Fibroblast of skin of abdomen (primary cell): ENCODE measurements around the gene FAM47E.
"Not testable (repeated sequence)": the region's sequence is repeated elsewhere in the genome, so short reads cannot be mapped to it uniquely, and the experiment has no call there.

Source experiments
- DNase-seq: peaks from one replicate; pipeline ENCODE4 v3.0.0-alpha.2; 2013

Gene FAM47E

DNA sequence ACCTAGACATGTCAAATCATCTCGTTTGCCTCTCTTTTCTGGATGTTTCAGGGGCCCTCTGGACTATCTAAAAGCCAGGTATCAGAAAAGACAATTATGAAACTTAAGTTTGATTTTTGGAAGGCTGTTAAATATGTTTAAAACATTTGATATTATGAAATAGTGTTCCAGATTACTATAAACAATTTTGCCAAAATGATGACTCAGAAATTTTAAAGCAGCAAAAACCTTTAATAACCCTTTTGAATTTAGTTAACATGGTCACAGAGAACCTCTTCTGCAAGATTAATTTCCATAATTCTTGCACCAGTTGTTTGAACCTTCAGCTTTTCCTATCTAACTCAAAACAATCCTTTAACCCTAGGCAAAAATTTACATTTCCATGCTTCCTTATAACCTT, 18.8 kb upstream of the FAM47E start:
- DNase-seq, result no peak

DNA sequence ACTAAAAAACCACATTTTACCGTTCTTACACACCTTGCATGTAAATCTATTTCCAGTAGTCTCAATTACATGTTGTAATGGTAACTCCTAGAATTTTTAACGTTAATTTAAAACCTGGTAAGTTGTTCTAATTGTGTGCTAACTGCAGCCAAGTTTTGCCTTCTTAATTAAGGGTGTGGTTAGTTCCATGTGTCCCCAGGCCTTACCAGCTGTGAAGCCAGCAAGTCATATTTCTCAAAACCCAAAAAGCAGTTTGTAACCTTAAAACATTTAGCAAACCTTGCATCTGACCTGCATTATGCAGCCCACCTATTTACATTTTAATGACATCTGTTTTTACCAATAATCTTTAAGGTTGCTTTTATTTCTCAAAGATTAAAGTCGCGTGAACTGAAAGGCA, 18.4 kb upstream of the FAM47E start:
- no peak for DNase-seq

DNA sequence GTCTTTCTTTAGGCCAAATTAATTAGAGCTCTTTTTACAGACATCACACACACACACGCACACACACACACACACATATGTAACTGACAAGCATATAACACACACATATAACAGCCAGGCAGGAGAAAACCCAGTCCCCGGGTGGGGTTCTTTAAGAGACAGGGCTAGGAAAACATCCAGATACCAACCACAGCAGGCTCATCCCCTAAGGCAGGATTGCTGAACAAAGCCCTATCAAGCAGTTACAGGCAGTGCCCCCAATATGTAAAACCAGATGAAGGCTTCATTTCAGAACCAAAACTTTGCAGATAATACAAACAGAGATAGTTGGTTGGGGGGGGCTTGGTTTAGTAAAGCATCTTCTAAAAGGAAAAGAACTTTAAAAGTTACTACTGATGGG, 18.0 kb upstream of the FAM47E start:
- no peak for DNase-seq

DNA sequence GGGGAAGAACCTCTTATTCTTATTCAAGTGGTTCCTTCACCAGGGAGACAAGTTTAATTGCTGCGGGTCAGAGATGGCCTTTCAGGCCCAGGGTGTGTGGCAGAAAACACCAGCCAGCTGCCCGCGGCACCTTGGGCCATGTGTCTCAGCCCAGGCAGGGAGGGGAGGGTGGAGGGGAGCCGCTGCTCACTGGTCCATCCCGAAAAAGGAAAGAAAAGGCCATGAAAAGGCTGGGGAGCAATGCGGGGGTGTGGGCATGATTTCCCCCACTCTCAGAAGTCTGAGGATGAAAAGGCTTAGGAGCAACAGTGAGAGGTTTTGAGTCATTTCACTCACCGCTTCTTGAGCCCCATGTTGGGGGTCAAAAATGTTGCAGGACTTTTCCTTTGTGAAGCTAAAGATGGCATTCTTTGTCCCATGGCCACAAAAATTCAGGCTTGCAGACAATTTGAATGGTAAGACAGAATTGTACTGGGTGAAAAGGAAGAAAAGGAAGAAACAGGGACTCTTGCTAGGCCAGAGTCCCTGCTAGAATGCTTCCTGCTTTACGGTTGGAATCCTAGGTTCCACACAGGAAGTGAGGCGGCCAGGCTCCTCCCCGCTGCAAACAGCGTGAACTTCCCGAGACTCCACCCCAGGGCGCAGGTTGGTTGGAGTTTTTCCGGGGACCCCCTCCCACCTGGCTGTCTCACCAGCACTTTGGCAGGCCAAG, 17.4 kb upstream of the FAM47E start:
- no peak for DNase-seq

DNA sequence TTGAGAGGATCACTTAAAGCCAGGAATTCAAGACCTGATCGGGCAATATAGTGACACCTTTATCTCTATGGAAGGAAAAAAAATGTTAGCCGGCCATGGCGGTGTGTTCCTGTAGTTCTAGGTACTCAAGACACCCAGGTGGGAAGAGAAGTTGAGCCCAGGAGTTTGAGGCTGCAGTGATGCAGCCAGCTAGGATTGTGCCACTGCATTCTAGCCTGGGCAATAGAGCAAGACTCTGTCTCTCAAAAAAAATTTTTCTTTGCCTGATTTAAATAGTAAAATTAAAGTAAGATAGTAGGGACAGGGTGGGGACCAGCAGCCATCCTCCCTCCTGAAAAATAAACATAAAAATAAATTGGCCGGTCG, 16.9 kb upstream of the FAM47E start:
- no peak for DNase-seq

DNA sequence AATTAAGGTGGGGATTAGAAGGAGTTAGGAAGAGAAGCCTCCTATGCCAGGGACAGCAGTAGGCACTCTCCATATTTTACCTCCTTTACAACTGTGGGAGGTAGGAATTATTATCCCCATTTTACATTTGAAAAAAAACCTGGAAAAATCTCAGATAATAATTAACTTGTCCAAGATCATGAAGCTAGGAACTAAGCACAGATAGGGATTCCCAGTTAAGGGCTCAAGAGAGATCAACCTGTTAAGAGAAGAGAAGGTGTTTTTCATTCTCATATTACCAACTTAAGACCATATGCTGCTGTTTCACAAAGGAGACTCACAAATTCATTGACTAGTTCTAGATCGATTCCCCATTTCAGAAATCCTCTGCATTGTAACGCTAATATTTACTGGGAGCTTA, 16.1 kb upstream of the FAM47E start:
- no peak for DNase-seq

DNA sequence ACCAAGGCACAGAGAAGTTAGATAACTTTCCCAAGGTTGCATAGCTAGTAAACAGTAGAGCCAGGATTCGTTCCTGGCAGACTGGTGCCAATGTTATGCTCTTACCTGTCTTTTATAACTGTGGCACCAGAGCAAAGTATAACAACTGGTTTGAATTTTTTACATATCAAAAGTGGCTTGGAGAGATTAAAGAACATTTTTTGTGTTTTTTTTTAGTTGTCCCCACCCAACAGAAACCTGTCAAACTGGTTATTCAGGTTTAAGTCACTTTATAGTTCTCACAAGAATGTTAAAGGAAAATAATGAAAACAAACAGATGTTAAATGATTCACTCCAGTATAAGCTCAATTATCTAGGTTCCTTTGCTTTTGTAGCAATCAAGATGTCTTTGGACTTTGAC, 15.6 kb upstream of the FAM47E start:
- DNase-seq, result no peak

DNA sequence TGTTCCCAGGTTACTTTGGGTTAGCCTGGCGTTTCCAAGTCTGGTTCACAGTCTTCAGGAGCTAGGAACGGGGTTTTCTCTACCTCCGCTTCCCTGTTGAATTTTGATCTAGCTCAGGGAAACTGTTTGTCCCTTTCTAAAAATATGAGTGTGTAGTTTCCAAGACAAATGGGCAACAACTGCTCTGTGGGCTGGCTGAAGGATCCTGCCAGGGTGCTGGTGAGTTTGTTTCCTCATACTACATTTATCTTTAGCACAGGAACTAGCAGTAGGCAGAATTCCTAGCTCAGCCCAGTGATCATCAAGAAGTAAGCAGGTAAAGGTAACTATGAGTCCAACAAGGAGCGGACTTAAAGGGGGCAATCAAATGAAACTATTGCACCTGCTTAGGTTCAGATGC, 13.3 kb upstream of the FAM47E start:
- no peak for DNase-seq

DNA sequence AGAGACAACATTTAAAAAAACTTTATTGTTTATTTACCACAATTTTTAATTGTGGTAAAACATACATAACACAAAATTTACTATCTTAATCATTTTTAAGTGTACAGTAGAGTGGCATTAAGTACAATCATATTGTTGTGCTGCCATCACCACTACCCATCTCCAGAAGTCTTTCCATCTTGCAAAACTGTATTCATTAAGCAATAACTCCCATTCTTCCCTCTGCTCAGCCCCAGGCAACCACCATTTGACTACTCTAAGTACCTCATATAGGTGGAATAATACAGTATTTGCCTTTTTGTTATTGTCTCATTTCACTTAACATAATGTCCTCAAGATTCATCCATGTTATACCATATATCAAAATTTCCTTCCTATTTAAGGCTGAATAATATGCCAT, 12.8 kb upstream of the FAM47E start:
- no peak for DNase-seq

DNA sequence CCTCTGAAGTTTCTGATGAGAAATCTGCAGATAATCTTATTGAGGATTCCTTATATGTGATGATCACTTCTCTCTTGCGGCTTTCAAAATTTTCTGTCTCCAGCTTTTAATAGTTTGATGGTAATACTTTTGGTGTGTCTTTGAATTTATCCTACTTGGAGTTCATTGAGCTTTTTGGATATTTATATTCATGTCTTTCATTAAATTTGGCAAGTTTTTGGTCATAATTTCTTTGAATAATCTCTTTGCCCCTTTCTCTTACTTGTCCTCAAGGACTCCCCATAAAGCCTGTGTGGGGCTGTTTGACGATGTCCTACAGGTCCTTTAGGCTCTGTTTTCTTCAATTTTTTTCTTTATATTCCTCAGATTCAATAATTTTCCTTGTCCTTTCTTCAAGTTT, 11.3 kb upstream of the FAM47E start:
- no peak for DNase-seq

DNA sequence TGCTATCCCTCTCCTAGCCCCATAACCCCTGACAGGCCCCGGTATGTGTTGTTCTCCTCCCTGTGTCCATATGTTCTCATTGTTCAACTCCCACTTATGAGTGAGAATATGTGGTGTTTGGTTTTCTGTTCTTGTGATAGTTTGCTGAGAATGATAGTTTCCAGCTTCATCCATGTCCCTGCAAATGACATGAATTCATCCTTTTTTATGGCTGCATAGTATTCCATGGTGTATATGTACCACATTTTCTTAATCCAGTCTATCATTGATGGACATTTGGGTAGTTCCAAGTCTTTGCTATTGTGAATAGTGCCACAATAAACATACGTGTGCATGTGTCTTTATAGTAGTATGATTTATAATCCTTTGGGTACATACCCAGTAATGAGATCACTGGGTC, 7.6 kb upstream of the FAM47E start:
- not testable (repeated sequence) for DNase-seq

DNA sequence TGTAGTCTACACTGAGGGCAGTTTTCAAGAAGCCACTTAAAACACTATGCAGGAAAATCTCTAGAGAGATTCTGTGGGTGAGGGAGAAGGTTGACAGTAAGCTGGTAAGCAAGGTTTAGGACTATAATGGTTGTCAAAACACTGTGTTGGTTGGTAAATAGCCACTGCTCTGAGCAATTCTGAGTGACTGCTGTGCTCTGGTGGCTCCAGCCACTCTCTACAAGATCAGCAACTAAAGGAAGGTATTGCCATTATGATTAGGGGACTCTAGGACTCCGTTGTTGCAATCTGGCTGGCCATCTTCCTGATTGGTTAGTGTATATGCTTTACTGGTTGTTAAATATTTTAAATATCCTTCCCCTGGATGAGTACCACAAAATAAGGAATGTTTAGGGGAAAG, 5.5 kb upstream of the FAM47E start:
- DNase-seq, result no peak

DNA sequence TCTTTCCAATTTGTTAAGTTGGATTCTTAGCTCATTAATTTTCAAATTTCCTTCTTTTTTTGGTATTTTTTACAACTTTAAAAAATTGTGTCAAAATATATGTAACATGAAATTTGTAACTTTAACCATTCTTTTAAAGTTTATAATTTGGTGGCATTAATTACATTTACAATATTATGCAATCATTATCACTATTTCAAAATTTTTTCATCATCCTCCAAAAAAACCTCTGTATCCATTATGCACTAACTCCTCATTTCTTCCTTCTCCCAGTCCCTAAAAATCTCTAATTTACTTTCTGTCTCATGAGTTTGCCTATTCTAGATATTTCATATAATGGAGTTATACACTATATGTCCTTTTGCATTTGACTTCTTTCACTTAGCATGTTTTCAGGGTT, 4.7 kb upstream of the FAM47E start:
- no peak for DNase-seq

DNA sequence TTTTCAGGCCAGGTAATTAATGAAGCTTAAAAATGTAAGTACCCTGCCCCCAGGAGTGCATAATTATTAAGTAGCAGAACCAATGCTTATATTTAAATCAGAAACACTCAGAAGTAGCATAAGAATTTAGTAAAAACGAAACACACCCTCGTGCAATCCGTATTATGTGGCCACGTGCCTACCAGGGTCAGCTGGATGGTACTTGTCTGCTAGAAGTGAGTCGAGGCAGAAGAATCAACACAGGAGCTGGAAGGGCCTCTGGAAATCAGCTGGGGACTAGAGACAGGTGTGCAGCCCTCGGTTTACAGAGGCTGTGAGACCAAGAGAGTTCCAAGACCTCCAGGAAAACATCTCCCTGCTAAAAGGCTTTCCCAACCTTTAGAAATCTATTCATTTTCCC, 559 bp upstream of the FAM47E start:
- DNase-seq, result no peak

DNA sequence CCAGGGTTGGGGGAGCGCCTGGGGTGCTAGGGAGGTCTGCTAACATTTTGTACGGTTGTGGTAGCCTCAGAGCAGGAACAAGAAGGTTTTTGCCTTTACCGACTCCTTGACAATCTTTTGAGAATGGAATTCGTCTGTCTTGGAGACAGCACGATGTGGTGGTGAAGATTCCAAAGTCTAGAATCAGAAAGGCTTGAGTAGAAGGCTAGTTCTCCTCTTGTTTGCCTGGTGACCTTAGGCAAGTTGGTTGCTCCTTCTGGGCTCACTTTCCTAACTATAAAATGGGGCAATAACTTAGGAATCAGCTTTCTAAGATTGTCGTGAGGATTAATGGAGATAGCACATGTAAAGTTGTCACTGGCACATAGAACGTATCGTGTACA, 741 bp downstream of the FAM47E start:
- DNase-seq, result no peak

DNA sequence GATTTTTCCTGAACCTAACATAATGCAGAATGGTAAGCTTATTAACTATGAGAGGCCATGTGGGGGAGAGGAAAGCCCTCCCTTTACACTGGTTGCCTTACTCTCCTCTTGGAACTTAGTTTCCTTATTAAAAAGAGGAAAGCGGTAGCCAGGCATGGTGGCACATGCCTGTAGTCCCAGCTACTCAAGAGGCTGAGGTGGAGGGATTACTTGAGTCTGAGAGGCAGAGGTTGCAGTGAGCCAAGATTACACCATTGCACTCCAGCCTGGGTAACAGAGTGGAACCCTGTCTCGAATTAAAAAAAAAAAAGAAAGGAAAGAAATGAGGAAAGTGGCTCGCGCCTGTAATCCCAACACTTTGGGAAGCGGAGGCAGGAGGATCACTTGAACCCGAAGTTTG, 2.0 kb downstream of the FAM47E start:
- DNase-seq, result no peak

DNA sequence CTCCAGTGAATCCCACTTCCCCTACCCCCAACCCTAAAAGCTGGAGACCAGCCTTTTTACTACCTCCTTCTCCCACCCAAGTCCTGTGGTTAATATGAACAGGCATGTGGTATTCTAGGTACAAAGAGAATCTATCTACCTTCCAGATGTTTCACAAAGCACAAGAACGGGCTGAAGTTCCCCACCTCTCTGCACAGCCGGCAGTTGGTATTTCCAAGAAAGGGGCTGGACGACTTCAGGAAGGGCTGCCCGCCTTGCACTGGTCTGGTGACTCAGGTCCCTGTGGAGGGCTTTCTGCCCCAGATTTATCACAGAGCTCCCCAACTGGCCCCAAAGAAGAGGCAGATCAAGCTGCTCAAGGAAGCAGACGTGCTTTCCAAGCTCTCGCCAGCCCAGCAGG, 4.5 kb downstream of the FAM47E start:
- no peak for DNase-seq

DNA sequence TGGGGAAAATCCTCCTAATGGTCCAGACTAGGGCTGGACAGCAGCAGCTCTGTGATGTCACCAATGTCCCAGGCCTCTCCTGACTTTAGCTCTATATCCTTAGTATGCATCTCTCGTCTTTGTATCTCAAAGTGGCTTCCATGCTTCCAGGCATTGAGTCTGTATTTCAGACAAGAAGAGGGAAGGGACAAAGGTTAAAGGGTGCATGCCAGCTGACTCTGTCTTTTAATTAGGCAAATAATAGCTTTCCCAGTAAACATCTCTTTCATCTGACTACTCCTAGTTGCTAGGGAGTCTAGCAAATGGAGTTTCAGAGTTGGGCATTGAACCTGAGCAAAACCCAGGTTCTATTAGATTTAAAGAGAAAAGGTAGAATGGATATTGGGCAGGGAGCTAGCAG, 5.4 kb downstream of the FAM47E start:
- DNase-seq, result no peak

DNA sequence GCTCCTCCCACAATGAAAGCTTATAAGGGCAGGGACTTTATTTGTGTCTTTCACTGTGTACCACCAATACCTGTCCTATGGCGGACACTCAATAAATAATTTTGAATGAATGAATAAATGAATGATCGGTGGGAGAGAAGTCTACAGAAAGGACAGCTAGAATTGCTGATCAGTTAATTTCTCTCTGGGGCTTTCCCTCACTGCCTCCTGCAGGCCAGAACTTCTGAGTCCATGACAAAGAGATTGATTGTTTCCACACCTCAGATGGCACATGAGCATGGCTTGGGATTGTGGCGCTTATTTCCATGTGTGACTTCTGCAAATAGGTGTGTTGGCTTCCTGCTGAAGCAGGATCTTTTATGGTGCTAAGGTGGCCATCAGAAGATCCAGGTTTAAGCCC, 6.3 kb downstream of the FAM47E start:
- no peak for DNase-seq

DNA sequence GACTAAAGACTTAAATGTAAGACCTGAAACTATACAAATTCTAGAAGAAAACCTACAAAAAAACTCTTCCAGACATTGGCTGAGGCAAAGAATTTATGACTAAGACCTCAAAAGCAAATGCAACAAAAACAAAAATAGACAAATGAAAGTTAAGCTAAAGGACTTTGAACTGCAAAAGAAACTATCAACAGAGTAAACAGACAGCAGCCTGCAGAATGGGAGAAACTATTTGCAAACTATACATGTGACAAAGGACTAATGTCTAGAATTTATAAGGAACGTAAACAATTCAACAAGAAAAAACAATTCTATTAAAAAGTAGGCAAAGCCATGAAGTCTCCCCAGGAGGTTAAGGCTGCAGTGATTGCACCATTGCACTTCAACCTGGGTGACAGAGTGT, 9.1 kb downstream of the FAM47E start:
- DNase-seq, result no peak

DNA sequence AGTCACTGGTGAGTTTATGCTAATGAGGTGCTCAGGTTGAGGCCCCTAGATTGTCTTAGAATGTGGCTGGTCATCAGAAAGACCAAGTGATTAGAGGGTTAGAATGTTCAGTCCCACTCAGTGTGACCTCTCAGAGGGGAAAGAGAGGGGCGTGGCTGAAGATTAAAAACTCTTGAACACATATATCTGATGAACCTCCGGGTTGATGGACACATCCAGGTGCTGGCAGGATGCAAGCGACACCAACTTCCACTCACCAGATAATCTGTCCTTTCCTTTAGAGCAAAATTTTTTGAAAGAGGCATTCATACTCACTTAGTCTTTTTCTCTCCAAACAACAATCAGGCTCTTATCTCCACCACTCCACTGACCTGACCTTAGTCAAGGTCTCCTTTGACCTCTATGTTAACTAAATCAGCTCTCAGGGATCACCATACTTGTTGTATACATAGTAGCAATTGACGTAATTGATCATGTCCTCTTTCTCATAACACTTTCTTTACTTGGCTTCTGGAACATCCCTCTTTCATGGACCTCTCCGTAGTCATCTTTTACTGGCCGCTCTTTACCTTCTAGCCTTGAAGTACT, 14.2 kb downstream of the FAM47E start:
- no peak for DNase-seq

DNA sequence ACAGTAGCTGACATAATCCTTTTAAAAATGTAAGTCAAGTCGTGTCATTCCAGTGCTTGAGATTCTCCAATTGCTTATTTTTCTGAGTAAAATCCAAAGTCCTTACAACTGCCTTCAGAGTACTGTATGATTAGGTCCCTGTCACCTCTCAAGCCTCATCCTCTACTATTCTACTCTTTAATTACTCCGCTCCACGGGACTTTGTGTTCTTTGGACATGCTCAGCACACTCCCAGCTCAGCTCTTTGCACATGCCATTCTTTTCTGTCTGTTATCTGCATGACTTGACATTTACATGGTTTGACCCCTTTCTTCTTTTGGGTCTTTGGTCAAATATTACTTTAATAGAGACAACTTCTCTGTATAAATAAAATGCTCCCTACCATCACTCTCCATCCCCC, 15.1 kb downstream of the FAM47E start:
- DNase-seq, result no peak

DNA sequence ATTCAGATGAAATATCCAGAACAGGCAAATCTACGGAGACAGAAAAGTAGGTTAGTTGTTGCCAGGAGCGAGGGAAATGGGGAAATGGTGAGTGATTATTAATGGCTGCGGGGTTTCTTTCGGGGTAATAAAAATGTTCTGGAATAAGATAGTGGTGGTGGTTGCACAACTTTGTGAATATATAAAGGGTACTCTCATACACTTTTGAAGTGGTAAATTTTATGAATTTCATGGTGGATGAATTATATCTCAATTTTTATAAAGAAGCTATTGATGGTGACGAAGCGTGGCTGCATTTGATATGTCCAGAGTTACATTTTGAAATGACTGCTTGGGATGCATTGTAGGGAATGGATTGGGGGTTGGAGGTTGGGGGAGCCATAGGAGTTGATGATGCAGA, 16.3 kb downstream of the FAM47E start:
- DNase-seq, result no peak

DNA sequence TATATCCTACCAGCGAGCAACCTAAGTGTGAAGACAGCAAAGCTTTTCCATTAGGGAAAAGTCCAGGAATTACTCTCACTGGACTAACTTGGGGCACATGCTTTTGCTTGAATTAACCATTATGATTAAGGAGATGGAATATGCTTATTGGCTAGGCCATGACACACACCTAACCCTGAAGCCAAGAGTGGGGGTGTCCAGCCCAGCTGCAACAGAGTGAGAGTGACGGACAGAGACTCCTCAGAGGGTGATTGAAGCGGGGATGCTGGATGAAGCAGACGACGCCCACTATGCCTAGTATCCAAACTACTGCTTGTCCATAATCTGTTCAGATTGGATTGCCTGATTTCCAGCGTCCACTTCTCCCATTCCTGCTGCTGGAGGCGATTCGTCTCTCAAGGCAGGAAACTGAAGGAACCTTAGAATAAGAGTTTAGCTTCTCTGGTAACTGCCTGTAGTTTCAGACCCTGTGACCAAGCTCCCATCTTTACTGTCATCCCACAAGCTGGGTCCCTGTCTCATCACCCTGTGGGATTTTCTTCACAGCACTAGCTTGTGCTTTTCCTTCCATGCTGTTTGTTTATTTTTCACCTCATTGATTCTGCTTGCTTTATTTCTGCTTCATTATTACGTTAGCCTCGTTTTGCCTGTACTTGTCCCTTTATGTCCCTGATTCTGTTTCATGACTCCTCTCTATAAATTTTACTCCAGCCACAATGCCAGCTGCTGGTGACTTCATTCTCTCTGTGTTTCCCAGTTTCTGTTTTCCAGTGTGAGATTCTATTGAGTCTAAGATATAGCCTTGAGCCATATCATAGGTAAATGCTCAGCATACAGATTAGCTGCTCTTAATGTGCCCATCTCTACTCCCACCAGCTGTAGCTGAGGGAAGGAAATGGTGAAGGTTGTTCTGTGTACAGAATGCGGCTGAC, 19.0 kb downstream of the FAM47E start:
- DNase-seq, result no peak
